GM19351 (cell line): ENCODE measurements around the gene ARNT2.

Experiments
- ATAC-seq: cut with Tn5 transposase; IDR thresholded peaks from one replicate; pipeline ENCODE4 v1.9.1; 2021; ENCODE audit warnings: mild to moderate bottlenecking, moderate library complexity; ENCODE audit not compliant: unreplicated experiment

The ARNT2 gene

DNA sequence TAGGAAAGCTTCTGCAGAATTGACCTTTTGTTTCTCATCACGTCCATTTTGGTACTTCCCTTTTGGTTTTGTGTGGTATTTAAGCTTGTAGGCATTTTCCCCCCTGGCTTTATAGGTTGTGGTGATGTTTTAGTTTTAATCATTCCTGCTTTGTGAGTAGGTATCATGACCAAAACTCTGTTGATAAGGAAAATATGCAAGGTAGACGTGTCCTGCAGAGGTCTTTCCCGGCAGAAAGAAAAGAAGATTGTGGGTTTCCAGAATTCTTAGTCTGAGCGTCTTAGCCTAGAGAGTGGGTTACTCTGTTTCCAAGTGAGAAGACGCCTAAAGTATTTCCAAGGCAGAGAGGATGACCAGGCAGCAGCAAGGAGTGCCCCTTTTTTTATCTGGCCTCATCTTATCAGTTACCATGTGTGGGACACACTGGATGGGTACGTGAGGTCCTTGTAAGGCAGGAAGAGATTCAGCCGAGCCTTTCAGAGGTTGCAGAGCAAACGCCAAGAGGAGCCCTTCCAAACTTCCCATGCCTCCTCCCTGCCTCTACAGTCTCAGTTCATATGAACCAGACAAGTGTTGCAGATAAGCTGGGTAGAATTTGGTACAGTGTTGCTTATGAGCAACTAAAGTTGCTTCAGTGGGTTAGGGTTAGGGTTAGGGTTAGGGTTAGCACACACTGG lies 58.8 kb downstream of the ARNT2 start:
- no peak for ATAC-seq

DNA sequence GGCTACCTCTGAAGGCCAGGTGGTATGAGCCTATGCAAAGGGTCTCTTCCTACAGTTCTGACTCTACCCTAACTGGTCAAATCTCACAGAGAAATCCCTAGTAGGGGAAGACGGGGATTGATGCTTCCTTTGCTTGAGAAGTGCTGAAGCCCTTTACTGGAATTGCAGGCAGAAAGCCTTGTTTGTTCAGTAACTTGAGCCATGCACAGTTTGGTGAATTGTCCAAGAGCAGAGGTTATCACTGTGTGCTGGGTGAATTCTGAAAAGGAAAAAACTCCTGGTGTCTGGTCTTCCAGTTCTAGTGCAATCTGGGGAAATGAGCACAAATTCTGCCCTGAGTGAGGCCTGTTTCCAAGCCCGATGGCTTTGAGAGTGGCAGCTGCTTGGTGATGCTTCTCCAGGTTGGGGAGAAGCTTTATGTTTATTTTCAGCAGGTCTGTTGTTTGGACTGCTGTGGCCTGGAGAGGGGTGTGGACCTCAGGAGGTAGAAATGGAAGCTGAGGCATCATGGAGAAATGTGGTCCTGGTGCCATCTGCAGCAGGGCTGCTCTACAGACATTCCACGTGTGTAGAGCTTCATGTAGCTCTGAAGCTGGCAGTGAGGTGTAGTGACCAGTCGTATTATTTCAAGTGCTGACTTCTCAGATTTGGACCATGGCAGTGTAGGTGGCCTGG lies 60.9 kb downstream of the ARNT2 start:
- ATAC-seq = no peak

DNA sequence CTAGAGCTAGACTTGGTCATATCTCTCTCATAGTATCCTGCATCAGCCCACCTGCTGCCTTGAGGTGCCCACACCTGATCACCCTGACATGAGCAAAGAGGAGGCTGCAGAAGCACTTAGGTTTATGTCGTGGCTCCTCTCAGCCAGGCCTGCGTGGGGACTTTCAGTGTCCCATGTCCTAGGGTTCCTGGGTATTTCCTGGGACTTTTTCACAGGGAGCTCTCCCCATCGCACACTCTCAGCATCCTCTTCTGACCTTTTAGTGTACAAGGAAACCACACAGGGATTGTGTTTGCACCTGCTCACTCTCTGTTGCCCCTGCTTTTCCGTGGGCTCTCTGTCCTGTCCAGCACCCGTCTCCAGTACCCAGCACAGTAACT lies 61.4 kb downstream of the ARNT2 start:
- no peak for ATAC-seq

DNA sequence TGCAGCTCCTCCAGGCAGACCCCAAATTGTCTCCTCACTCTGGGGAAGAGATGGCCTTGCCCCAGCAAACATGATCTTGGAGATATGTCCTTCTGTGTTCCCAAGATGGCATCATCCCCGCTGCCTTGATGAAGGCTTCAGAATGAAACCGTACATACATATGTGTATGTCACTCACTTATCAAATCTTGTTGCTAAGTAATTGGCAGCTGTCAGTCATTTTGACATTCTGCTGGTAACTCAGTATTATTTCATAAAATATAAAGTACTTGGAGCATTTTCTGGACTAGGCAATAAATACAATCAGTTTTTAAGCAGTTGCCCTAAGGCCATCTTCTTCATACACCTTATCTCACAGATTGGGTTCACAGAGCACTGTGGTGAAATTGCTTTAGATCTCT lies 62.4 kb downstream of the ARNT2 start:
- ATAC-seq = no peak

DNA sequence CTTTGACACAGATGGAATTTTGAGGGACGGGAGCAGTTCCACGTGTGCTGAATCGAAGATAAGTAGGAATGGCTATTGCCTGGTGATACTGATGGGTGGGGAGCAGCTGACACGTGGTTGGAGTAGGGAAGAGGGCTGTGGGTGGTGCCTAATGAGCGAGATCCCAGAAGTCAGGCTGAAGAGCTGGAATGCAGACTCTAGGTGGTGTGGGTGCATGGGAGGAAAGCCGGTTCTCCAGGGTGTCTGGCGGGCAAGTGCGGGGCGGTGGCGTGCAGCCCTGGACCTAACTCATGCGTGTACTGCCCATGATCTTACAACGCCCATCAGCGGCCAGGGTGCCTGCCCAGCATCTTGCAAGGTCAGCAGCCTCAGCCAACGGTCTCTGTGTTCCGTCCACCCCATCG lies 63.1 kb downstream of the ARNT2 start:
- no peak for ATAC-seq

DNA sequence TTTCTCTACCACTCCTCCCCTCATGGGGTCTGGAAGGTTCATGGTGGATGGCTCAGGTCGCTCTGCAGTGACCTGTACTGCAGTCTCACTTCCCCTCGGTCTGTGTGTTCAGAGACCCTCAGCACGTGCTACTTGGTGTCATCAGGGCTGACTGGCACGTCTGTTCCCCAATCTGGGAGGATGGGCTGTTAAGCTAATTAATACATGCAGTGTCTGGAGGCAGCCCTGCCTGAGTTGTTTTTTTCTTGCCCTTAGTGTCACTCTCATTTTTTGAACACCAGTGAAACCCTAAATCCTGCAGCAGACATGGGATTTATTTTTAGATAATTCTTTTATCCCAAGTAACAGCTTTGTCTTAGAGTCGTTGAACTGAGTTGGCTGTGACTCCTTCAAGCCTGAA lies 64.6 kb downstream of the ARNT2 start:
- no peak for ATAC-seq

DNA sequence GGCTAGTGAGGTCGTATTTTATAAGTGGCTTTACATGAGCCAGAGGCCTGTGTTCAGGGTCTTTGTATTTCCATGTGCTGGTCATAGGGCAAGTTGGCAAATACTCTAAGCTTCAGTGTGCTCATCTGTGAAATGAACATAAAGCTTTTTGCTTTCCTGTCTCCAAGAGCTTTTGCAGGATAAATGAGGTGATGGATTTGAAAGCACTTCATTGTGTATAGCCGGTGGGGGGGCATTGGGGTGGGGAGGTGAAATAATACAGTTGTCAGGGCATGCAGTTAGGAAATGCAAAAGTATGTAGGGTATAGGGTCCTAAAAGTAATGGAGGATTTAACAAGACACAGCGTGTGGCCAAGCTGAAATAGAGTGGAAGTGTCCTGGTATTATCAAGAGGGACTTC lies 67.7 kb downstream of the ARNT2 start:
- ATAC-seq = no peak

DNA sequence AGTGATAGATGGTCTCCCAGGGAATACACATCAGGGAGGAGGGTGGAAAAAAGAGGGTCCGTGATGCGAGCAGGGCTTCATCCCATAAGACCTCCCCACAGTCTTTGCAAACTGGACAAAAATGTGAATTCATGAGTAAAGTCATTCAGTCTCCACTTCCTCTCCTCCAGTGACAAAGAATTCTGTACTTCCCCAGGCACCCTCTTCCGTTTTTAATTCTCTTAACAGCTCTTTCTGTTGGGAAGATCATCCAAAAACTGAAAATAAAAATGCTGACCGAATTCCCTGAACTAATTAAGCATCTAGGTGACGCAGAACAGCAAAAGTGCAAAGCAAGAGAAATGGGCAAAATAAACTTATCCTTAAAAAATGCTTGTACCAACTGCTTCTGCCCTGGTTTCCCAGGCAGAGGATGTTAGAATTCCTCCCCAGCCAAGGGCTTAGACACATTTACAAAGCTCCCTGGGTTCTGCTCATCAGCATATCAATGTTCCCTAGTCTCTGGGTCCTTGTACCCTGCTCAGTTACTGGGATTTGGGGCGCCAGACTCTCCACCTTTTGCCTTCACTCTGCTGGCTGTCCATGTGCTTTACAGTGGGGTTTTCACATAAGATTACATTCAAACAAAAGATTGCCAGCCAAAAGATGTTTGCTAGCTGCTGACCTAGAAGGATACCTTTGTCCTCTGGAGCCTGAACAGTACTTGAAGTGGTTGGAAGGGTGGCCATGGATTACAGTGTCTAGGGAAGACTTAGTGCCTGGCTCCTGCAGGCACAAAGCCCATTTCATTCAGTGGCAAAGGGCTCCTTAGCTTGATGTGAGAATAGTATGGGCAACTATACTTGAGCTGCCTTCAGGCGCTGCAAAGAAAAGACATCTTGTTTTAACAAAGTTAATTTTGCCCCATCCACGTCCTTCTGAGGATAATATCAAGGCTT lies 69.4 kb downstream of the ARNT2 start:
- ATAC-seq = no peak

DNA sequence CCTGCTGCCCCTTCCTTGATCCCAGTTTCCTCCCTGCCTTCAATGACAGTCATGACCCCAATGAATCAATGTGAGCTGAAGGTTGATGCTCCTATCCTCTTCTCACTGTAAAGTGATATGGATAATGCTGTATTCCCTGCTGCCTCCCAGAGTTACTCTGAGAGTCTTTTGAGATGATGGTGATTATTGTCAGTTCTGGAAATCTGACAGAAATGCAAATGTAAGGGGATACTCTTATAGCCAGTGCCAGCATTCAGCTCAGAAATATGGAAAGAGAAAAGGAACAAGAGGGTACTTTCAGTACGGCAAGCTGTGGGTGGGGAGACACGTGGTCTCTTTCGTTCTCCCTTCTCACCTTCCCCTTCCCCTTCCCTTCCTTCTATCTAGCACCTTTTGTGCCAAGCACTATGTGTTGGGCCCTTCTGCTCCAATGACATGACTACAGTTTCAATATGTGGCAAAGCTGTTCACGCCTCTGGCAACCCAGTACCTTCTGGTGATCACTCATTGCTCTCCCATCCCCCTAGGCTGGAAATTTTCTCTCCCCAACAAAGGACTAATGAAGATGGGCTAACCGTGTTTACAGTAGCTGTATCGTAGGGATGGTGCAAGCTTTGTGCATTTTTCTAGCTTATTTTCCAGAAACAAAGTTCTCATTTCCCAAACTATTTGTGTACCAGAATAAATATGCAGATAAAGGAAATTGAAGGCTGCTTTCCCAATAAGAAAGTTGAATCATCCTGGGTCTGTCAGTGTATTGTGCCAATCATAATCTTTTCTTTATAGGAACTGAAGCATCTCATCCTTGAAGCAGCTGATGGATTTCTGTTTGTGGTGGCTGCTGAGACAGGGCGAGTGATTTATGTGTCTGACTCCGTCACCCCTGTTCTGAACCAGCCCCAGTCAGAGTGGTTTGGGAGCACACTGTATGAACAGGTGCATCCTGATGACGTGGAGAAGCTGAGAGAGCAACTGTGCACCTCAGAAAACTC lies 70.3 kb downstream of the ARNT2 start:
- no peak for ATAC-seq

DNA sequence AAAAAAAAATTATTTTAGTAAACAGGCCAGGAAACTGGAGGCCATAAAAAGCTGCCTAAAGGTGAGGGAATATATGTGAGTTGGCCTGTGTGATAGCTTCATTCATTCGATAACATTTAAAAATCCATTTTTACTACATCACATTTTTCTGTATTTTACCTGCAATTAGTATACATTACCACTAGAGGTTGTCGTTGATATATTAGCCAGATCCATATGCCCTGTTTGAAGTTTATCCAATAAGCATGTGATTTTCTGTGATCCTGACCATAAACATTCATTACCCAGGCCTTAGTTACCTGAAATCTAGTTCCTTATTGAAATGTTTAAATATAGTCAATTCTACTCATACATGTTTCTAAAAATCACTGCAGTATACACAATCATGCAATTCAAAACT lies 71.4 kb downstream of the ARNT2 start:
- ATAC-seq = no peak

DNA sequence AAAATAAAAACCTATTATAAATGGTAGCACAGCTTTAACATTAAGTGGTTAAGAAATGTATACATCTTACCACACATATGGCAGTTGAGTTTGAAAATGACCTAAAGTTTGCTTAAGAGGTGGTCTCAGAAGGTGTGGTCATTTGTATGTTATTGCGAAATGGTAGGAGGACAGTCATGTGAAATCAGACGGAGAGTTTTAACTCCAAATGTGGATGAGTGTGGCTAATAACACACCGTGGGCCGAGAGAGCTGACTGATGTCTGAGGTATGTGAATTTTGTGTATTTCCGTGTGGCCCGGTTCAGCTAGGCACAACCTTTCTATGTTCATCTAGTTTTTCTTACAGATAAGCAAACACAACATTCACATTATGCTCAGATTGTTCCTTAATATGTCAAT lies 71.9 kb downstream of the ARNT2 start:
- ATAC-seq = no peak

DNA sequence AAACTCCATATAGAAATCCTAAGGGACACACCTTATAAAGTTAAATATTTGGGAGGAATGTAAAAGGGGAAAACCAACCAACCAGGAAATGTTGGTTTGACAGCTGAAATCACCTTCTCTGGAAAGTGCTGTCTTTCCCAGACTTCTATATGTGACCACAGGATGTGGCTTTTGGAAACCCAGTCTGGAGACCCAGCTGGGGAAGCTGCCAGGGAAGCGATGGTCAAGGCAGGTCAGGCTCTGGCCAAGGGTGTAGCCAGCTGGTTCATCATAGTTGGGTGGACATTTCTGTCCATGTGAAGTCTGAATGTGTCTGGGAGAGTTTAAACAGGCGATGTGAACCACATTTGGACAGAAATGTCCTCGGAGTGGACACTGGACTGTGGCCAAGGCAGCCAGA lies 73.9 kb downstream of the ARNT2 start:
- ATAC-seq = no peak

DNA sequence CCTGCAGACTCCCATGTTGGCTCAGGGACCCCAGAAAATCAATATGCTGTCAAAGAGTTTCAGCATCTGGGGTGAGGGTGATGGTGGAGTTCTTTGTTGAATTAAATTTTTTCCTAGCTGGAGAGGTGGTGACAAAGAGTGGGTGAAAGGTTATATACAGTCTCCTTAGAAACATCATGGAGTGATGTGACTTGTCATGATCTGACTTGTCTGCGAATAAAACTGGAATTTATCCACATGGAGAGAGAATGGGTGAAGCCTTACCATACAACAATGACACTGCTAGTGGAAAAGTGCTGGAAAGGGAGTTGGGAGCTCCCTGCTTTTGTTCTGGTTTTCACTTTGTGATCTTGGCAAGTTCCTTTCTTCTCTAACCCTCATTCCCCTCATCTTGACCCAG lies 75.0 kb downstream of the ARNT2 start:
- no peak for ATAC-seq

DNA sequence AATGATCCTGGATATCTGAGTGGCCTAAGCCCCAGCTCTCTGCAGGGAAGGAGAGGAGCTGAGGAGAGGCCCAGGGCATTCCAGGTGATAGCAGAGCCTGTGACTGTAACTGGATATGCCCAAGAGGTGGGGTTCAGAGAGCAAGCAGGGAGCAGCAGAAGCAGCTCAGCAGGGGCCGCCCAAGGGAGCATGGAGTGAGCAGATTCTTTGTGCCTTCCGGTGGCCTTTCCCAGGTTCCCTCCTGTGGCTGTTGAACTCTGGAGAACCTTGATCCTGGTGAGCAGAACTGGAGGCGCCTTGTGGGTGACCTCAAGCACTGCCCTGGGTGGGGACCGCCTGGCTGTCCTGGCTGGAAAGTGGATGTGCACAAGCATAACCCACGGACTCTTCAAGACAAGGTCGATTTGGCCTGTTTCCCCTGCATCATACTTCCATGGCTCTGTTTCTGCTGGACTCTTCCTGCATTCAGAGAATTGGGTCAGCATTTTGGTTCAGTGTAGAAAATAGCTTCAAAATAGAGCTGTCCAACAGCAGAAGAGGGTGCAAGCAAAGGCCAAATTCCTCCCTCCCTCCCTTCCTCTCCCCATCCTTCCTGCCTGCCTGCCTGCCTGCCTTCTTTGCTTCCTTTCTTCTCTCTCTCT lies 76.1 kb downstream of the ARNT2 start:
- no peak for ATAC-seq

DNA sequence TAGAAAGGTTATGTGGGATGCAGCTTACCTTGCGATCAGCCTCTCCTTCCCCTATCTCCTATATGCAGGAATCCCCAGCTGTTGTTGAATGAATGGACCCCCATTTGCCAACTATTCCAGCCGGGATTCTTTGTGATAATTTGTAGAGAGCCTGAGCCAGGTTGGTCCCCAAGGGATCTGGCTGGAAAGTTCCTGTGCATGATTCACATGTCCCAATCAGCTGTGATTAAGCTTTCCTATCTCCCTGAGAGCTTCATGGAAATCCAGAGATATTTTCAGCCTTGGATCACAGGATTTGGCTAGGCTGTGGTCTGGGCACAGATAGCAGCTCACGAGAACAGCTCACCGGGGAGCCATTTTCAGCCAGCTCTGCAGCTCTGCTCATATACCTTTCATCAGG lies 76.7 kb downstream of the ARNT2 start:
- ATAC-seq = no peak

DNA sequence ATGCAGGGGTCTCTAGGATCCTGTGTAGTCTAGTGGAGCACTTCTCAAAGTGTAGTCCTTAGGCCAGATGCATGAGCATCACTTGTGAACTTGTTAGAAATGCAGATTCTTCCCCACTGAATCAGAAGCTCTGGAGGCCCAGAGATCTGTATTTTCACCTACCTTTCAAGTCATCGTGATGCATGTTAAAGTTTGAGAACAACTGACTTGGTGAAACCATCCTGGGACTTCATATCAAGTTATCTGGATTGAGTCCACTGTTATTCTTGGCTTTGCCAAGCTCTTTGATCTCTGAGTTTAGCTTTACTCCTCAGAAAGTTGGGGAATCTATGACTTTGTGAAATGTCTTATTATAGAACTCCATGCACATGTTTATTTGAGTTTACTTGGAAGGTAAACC lies 78.5 kb downstream of the ARNT2 start:
- ATAC-seq = no peak

DNA sequence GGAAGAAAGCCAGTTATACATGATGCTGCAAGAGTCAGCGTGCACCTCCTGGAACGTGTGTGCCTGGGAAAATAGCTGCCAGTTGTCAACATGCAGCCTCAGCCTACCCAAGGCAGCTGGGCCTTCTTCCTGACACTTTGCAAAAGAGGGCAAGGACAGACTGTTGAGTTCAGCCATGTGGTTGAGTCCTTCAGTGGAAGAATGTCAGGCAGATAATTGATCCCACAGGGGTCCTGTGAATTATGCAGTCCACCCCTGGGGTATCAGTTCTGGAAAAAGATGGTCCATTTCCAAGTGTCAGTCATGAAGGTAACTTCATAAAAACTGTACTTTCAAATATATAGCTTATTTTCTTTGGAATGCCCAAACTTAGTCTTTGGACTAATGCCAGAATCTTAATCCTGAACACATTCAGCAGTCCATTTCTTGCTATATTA lies 79.6 kb downstream of the ARNT2 start:
- no peak for ATAC-seq

DNA sequence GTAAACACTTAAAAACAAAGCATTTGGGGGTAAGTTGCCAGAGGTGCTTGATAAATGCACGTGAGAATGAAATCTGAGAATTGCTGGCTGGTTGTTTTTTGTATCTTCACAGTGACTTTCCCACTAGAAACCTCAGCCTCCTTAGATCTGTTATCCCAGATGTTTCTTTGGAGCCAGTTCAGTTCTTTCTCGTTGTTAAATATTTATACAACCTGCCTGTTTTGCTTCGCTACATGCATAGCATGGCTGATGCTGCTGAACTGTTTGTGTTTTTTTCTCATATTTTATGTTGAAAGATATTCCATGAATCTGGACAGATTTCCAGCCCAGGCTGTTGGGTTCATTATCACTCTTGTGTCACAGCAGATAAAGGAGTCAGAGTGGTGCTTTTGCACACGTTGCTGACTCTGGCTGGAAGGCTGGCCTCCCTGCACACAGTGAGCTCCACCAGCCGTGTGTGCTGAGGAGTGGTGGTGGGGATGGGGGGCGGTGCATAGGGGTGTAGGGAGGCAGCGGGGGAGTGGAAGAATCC lies 80.2 kb downstream of the ARNT2 start:
- no peak for ATAC-seq

DNA sequence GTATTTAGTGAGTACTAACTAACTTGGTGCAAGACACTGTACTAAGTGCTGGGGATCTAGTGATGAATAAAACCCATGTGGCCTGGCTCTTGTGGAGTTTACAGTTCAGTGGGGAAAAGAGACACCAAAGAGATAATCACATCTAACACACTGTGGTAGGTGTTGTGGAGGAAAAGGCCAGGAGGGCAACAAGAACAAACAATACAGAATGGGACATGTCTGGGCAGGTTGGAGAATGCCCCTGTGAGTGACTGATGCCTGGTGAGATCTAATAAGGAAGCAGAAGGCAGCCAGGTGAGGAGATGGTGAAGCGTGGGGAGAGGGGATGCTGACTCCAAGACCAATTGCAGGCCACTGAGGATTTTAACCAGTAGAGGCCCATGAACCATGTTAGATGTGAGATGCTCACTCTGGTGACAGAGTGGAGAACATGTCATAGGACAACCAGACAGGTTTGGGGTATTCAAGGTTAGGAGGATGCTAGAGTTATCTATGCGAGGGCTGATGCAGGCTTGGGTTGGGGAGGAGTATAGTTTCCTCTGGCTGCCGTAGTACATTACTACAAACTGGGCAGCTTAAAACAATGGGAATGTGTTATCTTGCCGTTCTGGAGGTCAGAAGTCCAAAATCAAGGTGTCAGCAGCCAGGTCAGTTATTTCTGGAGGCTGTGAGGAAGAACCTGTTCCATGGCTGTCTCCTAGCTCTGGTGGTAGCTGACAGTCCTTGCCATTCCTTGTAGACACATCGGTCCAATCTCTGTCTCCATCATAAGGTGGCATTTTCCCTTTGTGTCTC lies 81.4 kb downstream of the ARNT2 start:
- no peak for ATAC-seq
